HG02588 (cell line): ENCODE data around the gene CNPY2.
A peak's percentile ranks its signal among the peaks of the same experiment; 100 is the strongest.
"Not testable (repeated sequence)": the region's sequence is repeated elsewhere in the genome, so short reads cannot be mapped to it uniquely, and the experiment has no call there.

Experiments used
- ATAC-seq: cut with Tn5 transposase; IDR thresholded peaks from one replicate; pipeline ENCODE4 v1.9.1; 2021; ENCODE audit warnings: mild to moderate bottlenecking, moderate library complexity; ENCODE audit not compliant: unreplicated experiment

CNPY2 gene

DNA sequence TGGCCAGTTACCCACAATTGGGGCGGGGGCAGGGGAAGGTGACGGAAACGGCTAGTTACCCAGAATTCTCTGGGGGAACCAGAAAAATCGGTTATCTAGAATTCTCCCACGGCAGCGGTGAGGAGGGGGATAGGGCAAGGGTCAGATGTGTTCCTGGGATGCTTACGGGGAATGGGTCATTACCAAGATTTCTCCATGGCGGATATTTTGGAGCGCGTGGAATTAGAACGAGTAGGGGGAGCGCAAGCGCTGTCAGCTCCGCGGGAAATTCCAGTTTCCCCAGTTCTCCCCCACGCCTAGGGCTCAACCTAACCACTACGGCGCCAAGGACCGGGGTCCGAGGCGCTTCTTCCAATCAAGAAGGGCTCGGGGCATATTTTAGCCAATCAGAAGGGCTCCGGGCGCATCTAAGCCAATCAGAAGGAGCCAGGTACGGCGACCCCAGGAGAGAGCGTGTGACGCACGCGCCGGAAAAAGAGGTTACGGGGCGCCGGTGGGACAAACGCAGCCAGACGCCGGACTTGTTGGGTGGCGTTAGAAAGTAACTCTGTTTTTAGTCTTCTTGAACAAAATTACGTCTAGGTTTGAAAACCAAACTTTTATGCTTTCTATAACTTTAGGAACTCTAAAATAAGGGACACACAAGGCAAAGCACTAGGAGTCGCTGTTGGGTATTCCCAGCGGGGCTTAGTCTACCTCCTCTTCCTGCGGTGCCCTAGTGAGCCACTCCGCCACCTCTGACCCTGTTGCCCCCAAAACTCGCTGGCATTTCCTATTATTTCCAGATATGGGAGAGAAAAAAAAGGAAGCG lies 18.1 kb upstream of the CNPY2 start, which contains the start of gene PAN2:
TSS of gene PAN2 (minus strand) at position 322 of the 811 bp plus-strand sequence. CDS start 906 bp downstream, outside the sequence.
- peak; percentile 96 for ATAC-seq

DNA sequence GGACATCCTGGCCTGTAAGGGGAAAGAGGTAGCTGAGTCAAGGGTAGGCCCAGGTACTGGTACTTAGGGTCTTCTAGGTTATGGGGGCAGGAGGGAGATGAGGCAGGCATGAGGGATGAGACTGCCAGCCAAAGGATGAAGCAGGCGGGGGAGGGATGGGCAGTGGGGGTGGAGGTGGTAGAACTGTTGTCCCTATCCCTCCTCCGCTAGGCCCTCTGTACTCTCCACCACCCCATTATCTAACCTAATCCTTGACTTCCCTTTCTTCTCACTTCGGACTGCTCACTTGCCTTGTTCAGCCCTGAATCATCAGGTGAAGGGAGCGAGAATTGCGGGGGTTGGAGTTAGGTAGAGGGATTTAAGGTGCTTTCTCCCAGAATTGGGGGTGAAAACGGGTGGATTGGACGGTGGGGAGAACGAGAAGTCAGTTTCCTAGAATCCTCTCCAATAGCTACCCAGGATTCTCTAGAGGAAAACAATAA lies 17.4 kb upstream of the CNPY2 start:
- no peak for ATAC-seq

DNA sequence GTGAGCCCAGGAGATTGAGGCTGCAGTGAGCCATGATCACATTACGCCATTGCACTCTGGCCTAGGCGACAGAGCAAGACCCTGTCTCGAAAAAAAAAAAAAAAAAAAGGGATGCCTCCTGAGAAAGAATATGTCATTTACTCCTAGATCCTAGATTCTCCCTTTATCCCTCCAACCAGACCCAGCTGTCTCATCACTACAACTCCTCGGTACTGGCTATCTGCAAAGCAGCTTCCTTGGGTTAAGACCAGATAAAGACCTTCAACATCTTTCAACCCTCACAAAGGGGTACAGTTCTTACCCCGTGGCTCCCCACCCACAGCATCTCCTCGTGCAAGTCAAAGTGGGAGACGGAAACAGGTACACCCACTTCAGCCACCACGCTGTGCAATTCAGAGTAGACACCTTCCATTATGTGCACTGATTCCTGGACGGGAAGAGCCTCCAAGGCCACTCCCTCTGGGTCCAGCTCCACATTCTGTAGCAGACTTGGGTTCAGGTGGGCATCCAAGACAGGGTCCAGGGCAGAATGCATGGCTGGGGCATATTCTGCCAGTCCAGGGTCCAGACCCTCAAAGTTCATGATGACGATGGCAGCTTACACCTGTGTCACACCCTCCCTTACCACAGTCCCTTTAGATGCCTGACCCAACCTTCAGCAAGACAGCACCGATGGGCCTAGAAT lies 16.9 kb upstream of the CNPY2 start:
- ATAC-seq = no peak

DNA sequence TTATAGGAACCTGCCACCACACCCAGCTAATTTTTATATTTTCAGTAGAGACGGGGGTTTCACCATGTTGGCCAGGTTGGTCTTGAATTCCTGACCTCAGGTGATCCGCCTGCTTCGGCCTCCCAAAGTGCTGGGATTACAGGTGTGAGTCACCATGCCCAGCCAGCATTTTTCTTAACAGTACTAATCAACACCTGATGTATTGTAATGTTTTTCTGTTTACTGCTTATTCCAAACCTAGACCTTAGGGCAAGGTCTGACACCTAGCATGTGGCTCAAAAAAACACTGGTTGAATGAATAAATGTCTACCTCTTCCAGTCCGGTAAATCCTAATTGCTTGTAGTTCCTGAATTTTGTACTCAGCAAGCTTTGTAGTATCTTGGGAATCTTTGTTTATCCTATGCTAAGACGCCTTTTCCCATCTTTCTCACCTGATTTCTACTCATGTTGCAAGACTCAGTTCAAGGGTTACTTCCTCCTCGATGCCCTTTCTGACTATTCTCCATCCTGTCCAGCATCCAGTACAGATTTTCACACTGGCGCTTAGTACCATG lies 15.2 kb upstream of the CNPY2 start:
- ATAC-seq = no peak

DNA sequence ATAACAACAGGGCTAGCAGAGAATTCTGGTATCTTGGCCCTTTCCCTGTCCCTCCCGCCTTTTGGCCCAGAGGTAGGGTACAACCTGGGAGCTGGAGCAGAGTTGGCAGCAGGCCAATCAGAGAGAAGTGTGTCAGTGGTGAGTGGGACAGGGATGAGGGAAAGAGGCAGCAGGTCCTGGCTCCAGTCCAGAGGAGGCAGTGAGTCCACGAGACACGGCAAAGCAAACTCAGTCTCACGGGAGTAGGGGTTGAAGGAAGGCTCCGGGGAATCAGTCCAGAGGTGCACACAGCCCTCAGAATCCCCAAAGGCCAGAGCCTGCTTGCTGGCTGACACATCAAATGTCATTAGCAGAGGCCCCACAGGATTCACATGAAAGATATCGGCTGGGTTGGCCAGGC lies 10.7 kb upstream of the CNPY2 start:
- no peak for ATAC-seq

DNA sequence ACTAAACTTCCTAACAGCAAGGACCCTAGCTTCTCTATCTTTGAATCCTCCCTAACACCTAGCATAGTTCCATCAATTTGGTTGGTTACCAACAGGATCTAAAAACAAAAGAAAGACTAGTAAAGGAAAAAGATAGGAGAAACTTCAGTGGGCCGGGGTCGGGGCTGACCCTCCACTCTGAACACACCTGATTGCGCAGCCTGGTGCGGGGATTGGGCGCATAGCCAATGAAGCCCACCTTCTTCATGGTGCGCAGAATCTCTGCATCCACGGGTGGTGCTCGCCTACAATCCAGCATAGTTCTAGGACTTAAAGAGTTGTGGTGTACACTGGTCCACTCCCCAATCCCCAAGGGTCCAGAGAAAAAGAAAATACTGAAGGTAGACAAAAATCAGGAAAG lies 10.3 kb upstream of the CNPY2 start:
- no peak for ATAC-seq

DNA sequence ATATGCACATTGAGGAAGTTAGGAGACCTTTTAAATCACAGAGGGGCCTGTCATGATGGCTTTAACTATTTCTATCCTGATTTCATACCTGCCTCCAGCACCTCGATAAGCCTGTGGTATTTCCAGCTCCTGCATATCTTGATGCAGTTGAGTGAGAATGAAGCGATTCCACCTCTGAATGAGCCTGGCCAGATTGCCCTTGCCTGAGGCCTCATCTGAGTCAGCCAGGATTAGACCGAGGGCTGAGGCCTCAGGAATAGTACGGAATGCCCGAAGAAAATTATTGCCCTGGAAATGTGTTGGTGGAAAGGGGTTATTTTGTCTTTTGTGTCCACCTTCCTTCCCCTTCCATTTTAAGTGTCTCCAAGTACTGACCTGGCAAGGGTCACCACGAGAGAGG lies 8.4 kb upstream of the CNPY2 start:
- no peak for ATAC-seq

DNA sequence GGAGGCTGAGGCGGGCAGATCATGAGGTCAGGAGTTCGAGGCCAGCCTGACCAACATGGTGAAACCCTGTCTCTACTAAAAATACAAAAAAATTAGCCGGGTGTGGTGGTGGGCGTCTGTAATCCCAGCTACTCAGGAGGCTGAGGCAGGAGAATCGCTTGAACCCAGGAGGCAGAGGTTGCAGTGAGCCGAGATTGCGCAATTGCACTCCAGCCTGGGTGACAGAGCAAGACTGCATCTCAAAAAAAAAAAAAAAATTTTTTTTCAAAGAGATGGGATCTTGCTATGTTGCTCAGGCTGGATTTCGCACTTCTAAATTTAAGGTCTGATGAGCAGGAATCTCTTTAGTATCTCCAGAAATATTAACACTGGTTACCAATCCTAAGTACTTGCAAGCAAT lies 5.8 kb upstream of the CNPY2 start:
- ATAC-seq = not testable (repeated sequence)

DNA sequence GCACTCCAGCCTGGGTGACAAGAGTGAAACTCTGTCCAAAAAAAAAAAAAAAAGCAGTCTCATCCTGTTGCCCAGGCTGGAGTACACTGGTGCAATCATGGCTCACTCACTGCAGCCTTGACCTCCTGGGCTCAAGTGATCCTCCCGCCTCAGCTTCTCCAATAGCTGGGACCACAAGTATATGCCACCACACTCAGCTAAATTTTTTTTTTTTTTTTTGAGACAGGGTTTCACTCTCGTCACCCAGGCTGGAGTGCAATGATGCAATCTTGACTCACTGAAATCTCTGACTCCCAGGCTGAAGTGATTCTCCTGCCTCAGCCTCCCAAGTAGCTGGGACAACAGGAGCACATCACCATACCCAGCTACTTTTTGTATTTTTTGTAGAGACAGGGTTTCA lies 5.2 kb upstream of the CNPY2 start:
- no peak for ATAC-seq

DNA sequence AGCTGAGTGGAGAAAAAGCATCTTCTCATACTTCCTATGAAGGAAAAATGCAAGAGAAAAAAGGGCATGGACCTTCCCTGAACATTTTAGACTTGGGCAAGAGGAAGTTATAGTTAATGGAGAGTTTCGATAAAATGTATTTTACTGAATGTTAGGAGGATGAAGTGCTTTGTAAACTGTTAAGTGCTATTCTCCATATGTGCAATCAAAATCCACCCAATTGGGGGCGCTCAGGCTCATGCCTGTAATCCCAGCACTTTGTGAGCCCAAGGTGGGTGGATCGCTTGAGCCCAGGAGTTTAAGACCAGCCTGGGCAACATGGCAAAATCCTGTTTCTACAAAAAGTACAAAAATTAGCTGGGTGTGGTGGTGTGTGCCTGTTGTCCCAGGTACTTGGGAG lies 1.9 kb upstream of the CNPY2 start:
- no peak for ATAC-seq

DNA sequence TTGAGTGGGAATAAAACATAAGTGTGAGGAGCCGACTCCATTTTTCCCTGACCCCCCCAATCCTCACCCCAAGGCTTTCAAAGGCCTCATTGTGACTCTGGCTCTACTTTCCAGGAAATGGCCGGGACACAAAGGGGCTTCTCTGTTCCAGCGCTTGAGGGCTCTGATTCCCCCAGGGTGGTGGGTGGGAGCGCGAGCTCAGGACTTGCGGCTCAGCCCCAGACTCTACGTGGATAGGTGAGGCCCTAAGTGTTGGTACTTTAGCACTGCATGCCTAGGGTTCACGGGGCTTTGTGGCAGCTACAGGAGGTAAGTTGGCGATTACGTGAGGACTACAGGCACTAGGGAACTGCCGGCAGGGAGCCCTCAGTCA lies 553 bp downstream of the CNPY2 start:
- no peak for ATAC-seq

DNA sequence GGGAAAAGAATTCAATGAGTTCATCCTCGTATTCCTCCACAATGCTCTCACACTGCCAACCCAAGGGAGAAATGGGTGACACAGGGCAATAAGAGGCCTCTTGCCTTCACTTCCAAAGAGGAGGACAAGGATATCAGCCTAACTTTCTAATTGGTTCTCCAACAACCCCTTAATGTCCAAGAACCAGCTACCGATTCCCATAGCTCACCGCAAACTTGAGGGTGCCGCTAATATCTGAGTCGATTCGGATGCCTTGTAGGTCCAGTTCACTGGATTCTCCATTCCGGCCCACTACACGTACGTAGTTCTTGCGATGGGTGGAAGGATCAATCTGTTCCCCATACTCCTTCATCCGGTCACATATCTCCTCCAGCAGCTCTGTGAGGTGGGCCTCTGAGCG lies 4.8 kb downstream of the CNPY2 start:
- ATAC-seq = no peak

DNA sequence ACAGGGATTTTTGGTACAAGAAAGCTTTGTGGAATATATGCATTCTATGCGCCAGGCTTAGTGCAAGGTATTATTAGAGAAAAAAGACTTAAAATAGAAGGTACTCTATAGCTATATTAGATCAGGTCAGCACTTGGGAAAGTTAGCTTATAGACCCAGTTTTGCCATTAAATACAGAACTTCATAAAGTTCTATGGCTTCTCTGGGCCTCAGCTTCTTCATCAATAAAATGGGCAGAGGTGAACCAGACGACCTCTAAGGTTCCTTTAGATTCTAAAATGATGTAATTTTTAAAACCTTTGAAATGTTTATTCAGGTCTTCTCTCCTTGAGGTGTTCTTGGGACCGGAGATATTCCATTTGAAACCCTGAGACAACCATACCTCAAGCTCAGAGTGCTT lies 7.1 kb downstream of the CNPY2 start:
- ATAC-seq = no peak

DNA sequence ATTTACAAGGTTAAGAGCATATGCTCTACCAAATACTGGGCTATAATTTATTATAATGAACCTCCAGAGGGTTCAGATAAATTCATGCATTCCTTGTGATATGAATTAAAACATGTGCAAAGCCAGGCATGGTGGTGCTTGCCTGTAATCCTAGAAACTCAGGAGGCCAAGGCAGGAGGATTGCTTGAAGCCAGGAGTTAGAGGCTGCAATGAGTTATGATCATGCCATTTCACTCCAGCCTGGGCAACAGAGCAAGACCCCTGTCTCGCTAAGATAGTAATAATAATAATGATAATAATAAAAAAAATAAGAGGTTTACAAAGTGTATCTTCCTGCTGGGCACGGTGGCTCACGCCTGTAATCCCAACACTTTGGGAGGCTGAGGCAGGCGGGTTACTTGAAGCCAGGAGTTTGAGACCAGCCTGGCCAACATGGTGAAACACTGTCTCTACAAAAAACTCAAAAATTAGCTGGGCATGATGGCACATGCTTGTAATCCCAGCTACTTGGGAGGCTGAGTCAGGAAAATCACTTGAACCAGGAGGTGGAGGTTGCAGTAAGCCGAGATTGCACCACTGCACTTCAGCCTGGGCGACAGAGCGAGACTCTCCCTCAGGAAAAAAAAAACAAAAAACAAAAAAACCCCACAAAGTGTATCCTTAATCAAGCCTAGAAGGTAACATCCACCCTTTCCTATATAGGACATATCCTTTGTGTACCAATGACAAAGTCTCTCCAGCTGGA lies 8.4 kb downstream of the CNPY2 start:
- ATAC-seq = no peak

DNA sequence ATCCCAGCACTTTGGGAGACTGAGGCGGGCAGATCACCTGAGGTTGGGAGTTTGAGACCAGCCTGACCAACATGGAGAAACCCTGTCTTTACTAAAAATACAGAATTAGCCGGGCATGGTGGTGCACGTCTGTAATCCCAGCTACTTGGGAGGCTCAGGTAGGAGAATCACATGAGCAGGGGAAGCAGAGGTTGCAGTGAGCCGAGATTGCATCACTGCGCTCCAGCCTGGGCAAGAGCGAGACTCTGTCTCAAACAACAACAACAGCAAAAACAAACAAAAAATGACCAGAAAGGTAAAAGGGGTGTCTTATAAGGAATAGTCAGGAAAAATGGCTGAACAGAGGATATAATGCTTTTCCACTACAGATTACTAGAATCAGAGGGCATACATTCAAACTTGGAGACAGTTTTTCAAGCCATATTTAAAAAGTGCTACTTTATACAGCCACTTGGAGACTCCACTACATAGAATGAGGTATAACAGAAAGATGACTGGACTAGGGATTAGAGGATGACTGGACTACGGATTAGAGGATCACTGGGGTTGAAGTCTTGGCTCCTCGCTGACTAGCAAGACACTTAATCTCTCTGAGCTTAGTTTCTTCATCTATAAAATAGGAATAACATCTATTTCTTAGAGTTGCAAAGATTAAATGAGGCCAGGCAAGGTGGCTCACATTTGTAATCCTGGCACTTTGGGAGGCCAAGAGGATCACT lies 10.8 kb downstream of the CNPY2 start:
- no peak for ATAC-seq

DNA sequence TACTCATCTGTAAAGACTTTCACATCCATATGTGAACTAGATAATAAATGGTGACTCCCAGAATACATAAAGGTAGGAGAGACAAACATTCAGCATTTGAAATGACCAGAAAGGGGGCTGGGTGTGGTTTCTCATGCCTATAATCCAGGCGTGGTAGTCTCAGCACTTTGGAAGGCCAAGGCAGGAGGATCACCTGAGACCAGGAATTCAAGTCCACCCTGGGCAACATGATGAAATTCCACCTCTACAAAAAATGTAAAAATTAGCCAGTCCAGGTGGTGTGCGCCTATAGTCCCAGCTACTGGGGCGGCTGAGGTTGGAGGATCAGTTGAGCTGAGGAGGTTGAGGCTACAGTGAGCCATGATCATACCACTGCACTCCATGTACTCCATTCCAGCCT lies 11.5 kb downstream of the CNPY2 start:
- ATAC-seq = no peak

DNA sequence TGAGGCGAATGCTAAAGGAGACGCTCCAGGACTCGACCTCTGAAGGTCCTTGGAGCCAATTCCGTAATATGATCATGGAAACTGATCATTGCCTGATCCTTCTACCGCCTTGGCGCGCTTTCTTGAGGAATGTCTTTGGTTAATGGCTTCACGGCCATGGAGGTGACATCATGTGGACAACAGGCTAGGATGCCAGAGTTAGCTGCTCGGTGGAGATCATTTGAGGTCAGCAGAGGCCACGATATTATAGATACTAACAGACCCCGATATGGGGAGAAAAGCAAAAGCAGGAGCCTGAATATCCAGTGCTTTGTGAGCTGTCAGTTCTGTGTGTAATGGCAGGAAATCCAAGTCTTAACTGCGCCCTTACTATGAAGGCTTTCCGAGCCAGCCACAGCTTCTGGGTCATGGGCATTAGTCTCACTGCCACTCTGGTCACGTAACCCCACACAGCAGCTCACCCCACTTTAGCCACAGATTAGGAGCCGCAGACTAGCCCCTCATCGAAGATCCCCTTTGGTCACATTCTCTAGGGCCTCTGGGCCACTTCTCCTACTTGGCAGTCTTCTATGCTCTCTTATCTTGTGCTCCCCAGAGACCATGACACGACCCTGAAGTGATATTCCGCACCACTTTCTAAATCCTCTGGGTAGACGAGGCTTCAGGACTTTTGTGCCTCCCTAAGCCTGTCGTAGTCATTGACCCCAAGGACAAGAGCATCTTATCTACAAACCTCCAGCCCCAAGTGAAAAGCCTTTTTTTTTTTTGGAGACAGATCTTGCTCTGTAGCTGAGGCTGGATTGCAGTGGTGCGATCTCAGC lies 14.9 kb downstream of the CNPY2 start:
- no peak for ATAC-seq

DNA sequence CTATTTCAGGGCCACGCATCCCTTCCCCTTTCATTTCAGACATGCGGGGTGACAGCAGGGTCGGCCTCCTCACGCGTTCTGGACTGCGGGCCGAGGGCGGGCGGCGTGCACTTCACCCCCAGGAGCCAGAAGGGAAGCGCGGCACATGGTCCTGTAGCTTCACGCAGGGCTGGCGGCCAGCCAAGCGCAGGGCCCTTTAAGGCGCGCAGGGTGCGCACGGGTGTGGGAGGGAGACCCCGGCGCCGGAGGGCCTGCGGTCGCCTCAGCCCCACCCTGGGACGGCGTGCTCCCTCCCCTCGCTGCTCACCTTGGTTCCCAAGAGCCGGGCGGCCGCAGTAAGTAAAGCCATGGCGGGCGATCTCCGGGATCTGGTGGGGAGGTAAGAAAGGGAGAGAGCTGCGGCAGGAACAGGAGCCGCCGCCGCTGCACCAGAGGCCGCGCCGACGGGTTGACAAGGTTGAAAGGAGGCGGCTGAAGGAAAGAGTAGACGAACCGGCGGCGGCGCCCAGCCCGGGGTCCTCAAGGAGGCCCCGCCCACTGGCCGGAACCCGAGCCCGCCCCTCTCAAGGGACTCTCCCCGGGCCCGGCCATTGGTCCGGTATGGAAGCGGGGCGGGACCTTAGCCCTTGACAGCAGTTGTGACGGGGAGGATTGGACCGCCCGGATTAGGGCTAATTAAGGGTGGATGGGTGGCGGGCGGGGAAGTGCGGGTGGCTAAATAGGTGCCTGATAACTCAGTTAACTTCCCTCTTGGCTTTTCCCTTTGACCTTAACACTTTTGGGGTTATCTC lies 15.7 kb downstream of the CNPY2 start, which contains the start of gene CS:
TSS of gene CS (minus strand) at position 478 of the 791 bp plus-strand sequence. CDS start at position 349, 129 bp downstream.
- ATAC-seq = peak; percentile 91

DNA sequence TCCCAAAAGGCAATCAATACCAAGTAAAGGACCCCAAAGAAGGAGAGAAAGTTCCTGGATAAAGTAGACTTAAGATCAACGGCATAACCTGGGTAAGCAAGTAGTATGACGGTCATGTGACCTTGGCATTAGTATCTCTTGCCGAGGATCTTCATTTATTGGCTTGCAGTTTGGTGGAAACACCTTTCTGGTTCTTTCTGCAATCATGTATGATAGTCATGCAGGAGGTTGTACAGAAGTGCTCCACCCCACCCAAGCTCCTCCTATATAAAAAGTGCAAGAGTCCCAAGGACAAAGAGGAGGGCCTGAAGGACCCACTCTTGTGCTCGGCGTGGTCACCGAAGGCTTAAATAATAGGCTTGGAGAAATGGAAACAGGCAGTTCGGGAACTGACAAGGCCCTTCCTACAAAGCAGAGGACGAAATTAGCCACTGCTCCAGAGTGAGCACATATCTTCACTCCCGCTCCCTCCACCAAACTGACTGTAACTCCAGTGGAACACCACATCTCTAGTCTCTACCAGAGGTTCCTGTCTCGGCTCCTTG lies 16.4 kb downstream of the CNPY2 start:
- ATAC-seq = no peak
